H9 (cell line): ENCODE measurements around the gene IREB2. TPM values are rescaled to one million over a fixed set of nuclear protein-coding genes. Genes with fewer than 3 reads are reported as not detected.

Experiments used
- DNase-seq: peaks from one replicate; pipeline ENCODE4 v3.0.0-alpha.2; 2017
- H2AFZ ChIP-seq: one replicate; pipeline ENCODE4 v1.6.1; 2013; ENCODE audit warnings: mild to moderate bottlenecking, low read length, control low read depth, moderate library complexity
- H2AK5ac ChIP-seq: 2 replicates; pipeline ENCODE4 v1.6.1; 2013; ENCODE audit warnings: low read length, control low read depth, mixed read lengths; ENCODE audit not compliant: insufficient read length
- H2BK120ac ChIP-seq: one replicate; pipeline ENCODE4 v1.6.1; 2013; ENCODE audit warnings: low read depth, mild to moderate bottlenecking, low read length, control low read depth, inconsistent platforms; ENCODE audit not compliant: poor library complexity, severe bottlenecking
- H2BK12ac ChIP-seq: 2 replicates; pipeline ENCODE4 v1.6.1; 2013; ENCODE audit warnings: low read length, control low read depth, mixed read lengths, low read depth; ENCODE audit not compliant: insufficient read length
- H2BK15ac ChIP-seq: 2 replicates; pipeline ENCODE4 v1.6.1; 2013; ENCODE audit warnings: low read depth, low read length, control low read depth
- H2BK20ac ChIP-seq: one replicate; pipeline ENCODE4 v1.6.1; 2013; ENCODE audit warnings: low read depth, mild to moderate bottlenecking, low read length, control low read depth, inconsistent platforms; ENCODE audit not compliant: poor library complexity, severe bottlenecking
- H2BK5ac ChIP-seq: 2 replicates; pipeline ENCODE4 v1.6.1; 2013; ENCODE audit warnings: low read length, control low read depth, mixed read lengths; ENCODE audit not compliant: insufficient read length
- H3K14ac ChIP-seq: 2 replicates; pipeline ENCODE4 v1.6.1; 2013; ENCODE audit warnings: low read length, control low read depth; ENCODE audit not compliant: insufficient read depth
- H3K18ac ChIP-seq: 2 replicates; pipeline ENCODE4 v1.6.1; 2013; ENCODE audit warnings: low read depth, mild to moderate bottlenecking, mixed read lengths, low read length, control low read depth; ENCODE audit not compliant: insufficient read length
- H3K23ac ChIP-seq: 2 replicates; pipeline ENCODE4 v1.6.1; 2013; ENCODE audit warnings: low read length, control low read depth, mixed read lengths, low read depth; ENCODE audit not compliant: insufficient read length
- H3K23me2 ChIP-seq: 2 replicates; pipeline ENCODE4 v1.6.1; 2013; ENCODE audit warnings: low read depth, mild to moderate bottlenecking, mixed read lengths, low read length, control low read depth; ENCODE audit not compliant: insufficient read length, poor library complexity, severe bottlenecking
- H3K27ac ChIP-seq: 2 replicates; pipeline ENCODE4 v1.5.1; 2013; ENCODE audit warnings: low read length, control low read depth, mixed read lengths, low read depth; ENCODE audit not compliant: insufficient read length
- H3K27me3 ChIP-seq: 2 replicates; pipeline ENCODE4 v1.6.1; 2013; ENCODE audit warnings: low read length, control low read depth, inconsistent platforms; ENCODE audit not compliant: insufficient read depth
- H3K4ac ChIP-seq: 2 replicates; pipeline ENCODE4 v1.6.1; 2013; ENCODE audit warnings: low read depth, mild to moderate bottlenecking, control low read depth, inconsistent platforms, low read length, moderate library complexity
- H3K4me1 ChIP-seq: 2 replicates; pipeline ENCODE4 v1.6.1; 2013; ENCODE audit warnings: low read length, control low read depth, inconsistent platforms; ENCODE audit not compliant: insufficient read depth
- H3K4me2 ChIP-seq: 2 replicates; pipeline ENCODE4 v1.6.1; 2013; ENCODE audit warnings: low read length, control low read depth, mixed read lengths; ENCODE audit not compliant: insufficient read length, insufficient read depth
- H3K56ac ChIP-seq: 2 replicates; pipeline ENCODE4 v1.6.1; 2013; ENCODE audit warnings: low read depth, mild to moderate bottlenecking, mixed read lengths, low read length, control low read depth; ENCODE audit not compliant: insufficient read length
- H3K79me1 ChIP-seq: 2 replicates; pipeline ENCODE4 v1.6.1; 2013; ENCODE audit warnings: low read depth, mild to moderate bottlenecking, moderate library complexity, low read length, control low read depth, inconsistent platforms; ENCODE audit not compliant: insufficient read depth, poor library complexity, severe bottlenecking
- H3K79me2 ChIP-seq: 2 replicates; pipeline ENCODE4 v1.6.1; 2013; ENCODE audit warnings: low read length, control low read depth, inconsistent platforms; ENCODE audit not compliant: insufficient read depth
- H3K9ac ChIP-seq: 2 replicates; pipeline ENCODE4 v1.6.1; 2013; ENCODE audit warnings: low read length, control low read depth, mixed read lengths; ENCODE audit not compliant: insufficient read length; ENCODE audit errors: extremely low read depth
- H3K9me3 ChIP-seq: one replicate; pipeline ENCODE4 v1.6.1; 2013; ENCODE audit warnings: low read depth, low read length, inconsistent platforms; ENCODE audit not compliant: control insufficient read depth
- H3T11ph ChIP-seq: one replicate; pipeline ENCODE4 v1.6.1; 2013; ENCODE audit warnings: mild to moderate bottlenecking, low read length, control low read depth, inconsistent platforms
- H4K20me1 ChIP-seq: one replicate; pipeline ENCODE4 v1.6.1; 2013; ENCODE audit not compliant: control insufficient read depth, insufficient read length, insufficient read depth
- H4K5ac ChIP-seq: 2 replicates; pipeline ENCODE4 v1.6.1; 2013; ENCODE audit warnings: low read depth, mild to moderate bottlenecking, mixed read lengths, low read length, control low read depth; ENCODE audit not compliant: insufficient read length
- H4K8ac ChIP-seq: replicated peaks from 2 replicates; pipeline ENCODE4 v1.6.1; 2013; ENCODE audit warnings: low read length, control low read depth, mixed read lengths, low read depth; ENCODE audit not compliant: insufficient read length
- H4K91ac ChIP-seq: 2 replicates; pipeline ENCODE4 v1.6.1; 2013; ENCODE audit warnings: low read depth, mild to moderate bottlenecking, moderate library complexity, mixed read lengths, low read length, control low read depth; ENCODE audit not compliant: insufficient read length
- H3K27ac Mint-ChIP-seq, 3 experiments: 2 replicates in 2 of 3; 3 replicates in 1 of 3; pipeline ENCODE4 v1.8.0; 2020 to 2021; ENCODE audit warnings: mixed read lengths in 3 of 3, mild to moderate bottlenecking in 1 of 3, moderate library complexity in 1 of 3
- H3K27me3 Mint-ChIP-seq: 2 replicates; pipeline ENCODE4 v1.8.0; 2021; ENCODE audit warnings: low read depth, mild to moderate bottlenecking, moderate library complexity, mixed read lengths
- H3K36me3 Mint-ChIP-seq, 3 experiments: 2 replicates in 2 of 3; 3 replicates in 1 of 3; pipeline ENCODE4 v1.8.0; 2020 to 2021; ENCODE audit warnings: low read depth in 3 of 3, mixed read lengths in 3 of 3; ENCODE audit not compliant: insufficient read depth in 1 of 3
- H3K4me1 Mint-ChIP-seq, 2 experiments: 2 replicates each; pipeline ENCODE4 v1.8.0; 2020; ENCODE audit warnings: mixed read lengths in 2 of 2
- H3K4me3 Mint-ChIP-seq, 2 experiments: 2 replicates in 1 of 2; 3 replicates in 1 of 2; pipeline ENCODE4 v1.8.0; 2020 to 2021; ENCODE audit warnings: mild to moderate bottlenecking in 2 of 2, mixed read lengths in 2 of 2, moderate library complexity in 1 of 2
- H3K9me3 Mint-ChIP-seq, 2 experiments: 2 replicates in 1 of 2; 3 replicates in 1 of 2; pipeline ENCODE4 v1.8.0; 2020; ENCODE audit warnings: mild to moderate bottlenecking in 2 of 2, mixed read lengths in 2 of 2, moderate library complexity in 1 of 2
- CTCF ChIP-seq: fragments of 200-600 bp; sonication (generic); conservative IDR thresholded peaks from 3 replicates; pipeline ENCODE4 v1.8.0; 2021; ENCODE audit warnings: antibody characterized with exemption, mild to moderate bottlenecking
- WGBS: extraction: QIAGEN DNeasy Blood & Tissue Kit; methylation state at CpG from one replicate; pipeline ENCODE4 v1.1.7; 2013; ENCODE audit warnings: missing lambda C conversion rate, low lambda C conversion rate, mixed read lengths; ENCODE audit not compliant: insufficient read length; ENCODE audit errors: extremely low coverage; 5-methylcytosine and 5-hydroxymethylcytosine counted together
- total RNA-seq: library from RNA; stranded (reverse); gene quantifications from 2 replicates; pipeline ENCODE4 v1.2.1, GENCODE V29; 2021

The IREB2 gene
- total RNA-seq, 1 experiment from 2014 or later: 87.6 TPM

DNA sequence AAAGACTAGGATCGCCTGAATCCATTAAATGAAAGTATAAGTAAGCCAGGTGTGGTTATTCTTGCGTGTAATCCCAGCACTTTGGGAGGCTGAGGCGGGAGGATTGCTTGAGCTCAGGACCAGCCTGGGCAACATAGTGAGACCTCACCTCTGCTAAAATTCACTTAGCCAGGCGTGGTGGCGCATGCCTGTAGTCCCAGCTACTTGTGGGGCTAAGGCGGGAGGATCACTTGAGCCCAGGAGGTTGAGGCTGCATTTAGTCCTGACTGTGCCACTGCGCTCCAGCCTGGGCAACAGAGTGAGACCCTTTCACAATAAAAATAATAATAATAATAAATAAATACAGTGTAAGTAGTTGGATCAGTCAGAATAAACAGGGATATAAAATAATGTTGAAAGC, 43.9 kb downstream of the IREB2 start:
- Histone ChIP-seq H4K20me1 (no peaks in the 10 kb centered on the region), H3K79me1 (no peaks in the 10 kb centered on the region), H3K9ac (no peak overlapping the region), H3K4me1 (no peaks in the 10 kb centered on the region), H3K27me3 (no peaks in the 10 kb centered on the region), H4K91ac (no peak overlapping the region), H3K56ac (no peak overlapping the region), H3K23ac (no peak overlapping the region), H3K9me3 (no peaks in the 10 kb centered on the region), H2BK5ac (no peak overlapping the region), H3T11ph (no peak overlapping the region), H2AFZ (no peak overlapping the region), H2BK20ac (no peak overlapping the region), H3K23me2 (no peaks in the 10 kb centered on the region), H3K4me2 (no peak overlapping the region), H2BK12ac (no peak overlapping the region), H2AK5ac (no peak overlapping the region), H4K8ac (no peak overlapping the region), H3K14ac (no peak overlapping the region), H3K27ac (no peak overlapping the region), H3K18ac (no peak overlapping the region), H4K5ac (no peak overlapping the region), H2BK120ac (no peak overlapping the region), H2BK15ac (no peak overlapping the region), H3K79me2 (no peaks in the 10 kb centered on the region), H3K4ac (no peak overlapping the region)
- H3K4me3 Mint-ChIP-seq: no peak overlapping the region
- no CpG with 5 or more reads among the region's 7 CpGs for WGBS
- H3K4me1 Mint-ChIP-seq: no peaks in the 10 kb centered on the region
- peaks cover 29 to 71% (median 53%) of the 10 kb centered on the region in 3 experiments; a peak in 6 of 7 replicates for H3K36me3 Mint-ChIP-seq
- H3K27ac Mint-ChIP-seq: peak overlapping the region in 1 of 3 experiments; percentile 67; a peak in 1 of 7 replicates
- TF ChIP-seq CTCF: no peak
- no peaks in the 10 kb centered on the region for H3K27me3 Mint-ChIP-seq
- no peak for DNase-seq
- no peaks in the 10 kb centered on the region for H3K9me3 Mint-ChIP-seq
